Endothelial cell of umbilical vein (primary cell): ENCODE data around the gene ARPC2.

Source experiments
- CTCF ChIP-seq, 2 donors: IDR thresholded peaks; 1 replicate in 1 of 2; 2 replicates in 1 of 2; pipeline ENCODE4 v1.5.1; 2011; ENCODE audit warnings: low read length in 2 of 2, mild to moderate bottlenecking in 2 of 2, moderate library complexity in 2 of 2, control low read depth in 1 of 2, inconsistent platforms in 1 of 2, low read depth in 1 of 2; ENCODE audit not compliant: insufficient read depth in 1 of 2; ENCODE audit errors: extremely low read depth in 1 of 2
- JUN ChIP-seq: IDR thresholded peaks from 2 replicates; pipeline ENCODE4 v1.6.1; 2011; ENCODE audit warnings: borderline replicate concordance, low read depth; ENCODE audit not compliant: insufficient read length, insufficient read depth
- MAX ChIP-seq: IDR thresholded peaks from 2 replicates; pipeline ENCODE4 v1.6.1; 2011; ENCODE audit not compliant: insufficient read depth, insufficient read length
- POLR2A ChIP-seq: IDR thresholded peaks from 2 replicates; pipeline ENCODE4 v1.6.1; 2012; ENCODE audit warnings: low read depth, mild to moderate bottlenecking, control low read depth, low read length

GRCh38 chr2:218234521-218234920 is 17.5 kb downstream of the ARPC2 start:
- TF ChIP-seq POLR2A: no peak
- no peak for TF ChIP-seq CTCF (IDR thresholded peaks at IDR 0.05; ENCODE audit: extremely low read depth in 1 of 2, insufficient read depth in 1 of 2, low read depth in 1 of 2, low read length in 2 of 2)
- no peak for TF ChIP-seq JUN
- TF ChIP-seq MAX: no peak
